Stimulated activated naive B cell treated with anti-CD40 and anti-IgM and Interleukin-4, amounts not matched to agents 10 μg/mL and 1 μg/mL and 100 μg/mL, for 72 hours (primary cell): ENCODE results near the gene TERB1.

Source experiments
- ATAC-seq, 2 donors: fragments of 150-1000 bp; cut with Tn5 transposase; replicated peaks; 2 replicates each; pipeline ENCODE4 v1.10.0; 2021; ENCODE audit warnings: moderate library complexity in 1 of 2
- DNase-seq: peaks from one replicate; pipeline ENCODE4 v3.0.0; 2021
- H3K27ac Mint-ChIP-seq: one replicate; pipeline ENCODE4 v1.8.0; 2022; ENCODE audit warnings: mild to moderate bottlenecking, mixed read lengths
- H3K27me3 Mint-ChIP-seq, 2 donors: one replicate each; pipeline ENCODE4 v1.8.0; 2022; ENCODE audit warnings: mixed read lengths in 2 of 2
- H3K36me3 Mint-ChIP-seq, 2 donors: one replicate each; pipeline ENCODE4 v1.8.0; 2022; ENCODE audit warnings: mixed read lengths in 2 of 2, mild to moderate bottlenecking in 1 of 2
- H3K4me1 Mint-ChIP-seq, 2 donors: one replicate each; pipeline ENCODE4 v1.8.0; 2022; ENCODE audit warnings: mixed read lengths in 2 of 2, mild to moderate bottlenecking in 1 of 2
- H3K4me3 Mint-ChIP-seq, 2 donors: one replicate each; pipeline ENCODE4 v1.8.0; 2022; ENCODE audit warnings: mild to moderate bottlenecking in 2 of 2, mixed read lengths in 2 of 2, moderate library complexity in 1 of 2
- H3K9me3 Mint-ChIP-seq, 2 donors: one replicate each; pipeline ENCODE4 v1.8.0; 2022; ENCODE audit warnings: mixed read lengths in 2 of 2, mild to moderate bottlenecking in 1 of 2

The TERB1 gene, protein sequence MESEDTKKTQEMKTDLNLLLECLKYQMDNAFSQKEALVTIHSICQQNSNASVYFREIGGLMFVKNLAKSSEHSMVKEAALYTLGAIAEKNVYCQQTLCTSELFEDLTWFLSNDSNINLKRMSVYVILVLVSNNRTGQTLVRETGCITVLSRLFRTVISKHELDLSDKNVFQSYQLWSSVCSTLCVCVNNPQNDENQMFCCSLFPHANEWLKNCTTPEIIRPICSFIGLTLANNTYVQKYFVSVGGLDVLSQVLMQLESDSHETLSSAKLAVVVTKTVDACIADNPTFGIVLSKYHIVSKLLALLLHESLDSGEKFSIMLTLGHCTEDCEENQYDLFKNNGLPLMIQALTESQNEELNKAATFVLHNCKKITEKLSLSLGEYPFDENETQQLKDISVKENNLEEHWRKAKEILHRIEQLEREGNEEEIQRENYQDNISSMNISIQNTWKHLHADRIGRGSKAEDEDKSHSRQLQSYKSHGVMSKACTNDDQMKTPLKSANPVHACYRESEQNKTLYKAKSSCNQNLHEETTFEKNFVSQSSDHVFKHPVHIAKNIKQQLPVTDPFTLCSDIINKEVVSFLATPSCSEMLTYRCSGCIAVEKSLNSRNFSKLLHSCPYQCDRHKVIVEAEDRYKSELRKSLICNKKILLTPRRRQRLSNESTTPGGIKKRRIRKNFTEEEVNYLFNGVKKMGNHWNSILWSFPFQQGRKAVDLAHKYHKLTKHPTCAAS

DNA sequence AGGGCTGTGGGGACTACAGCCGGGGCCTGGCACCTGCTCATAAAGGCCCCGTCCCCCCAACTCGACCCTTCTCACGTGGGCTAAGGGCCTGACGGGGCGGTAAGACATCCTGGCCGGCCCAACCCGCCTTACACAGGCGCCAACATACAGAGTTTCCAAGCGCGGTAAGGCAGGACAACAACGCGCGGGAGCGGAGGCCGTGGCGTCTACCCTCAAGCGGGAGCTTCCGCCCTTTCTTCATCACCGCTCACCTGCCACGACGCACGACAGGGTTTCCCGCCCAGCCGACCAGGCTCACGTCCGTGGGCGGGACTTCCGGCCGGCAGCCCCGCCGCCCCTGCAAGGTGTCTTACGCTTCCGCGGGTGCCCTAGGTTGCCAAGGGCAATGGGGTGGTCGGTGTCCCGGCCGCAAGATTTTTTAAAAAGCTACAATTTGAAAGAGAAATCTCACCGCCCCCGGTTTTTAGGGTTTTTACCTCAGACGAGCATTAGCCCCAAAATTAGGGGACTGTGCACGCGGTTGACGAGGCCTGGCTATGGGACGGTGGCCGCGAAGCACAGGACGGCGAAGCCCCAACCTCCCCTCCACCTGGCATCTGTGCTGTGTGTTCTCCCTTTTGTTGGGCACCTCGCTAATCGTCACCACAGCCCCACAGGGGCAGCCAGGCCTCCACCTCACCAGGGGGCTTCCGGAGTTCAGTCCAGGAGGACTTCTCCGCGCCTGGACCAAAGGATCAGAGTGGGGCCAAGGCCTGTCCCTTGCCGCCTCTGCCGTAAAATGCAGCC is at the start of gene TERB1:
TERB1 (minus strand) TSS at position 265 of the 786 bp plus-strand sequence. CDS start 4,786 bp downstream, outside the sequence.
- DNase-seq: no peak
- peak within 1 kb of the TSS; percentile 47 for H3K27ac Mint-ChIP-seq
- H3K36me3 Mint-ChIP-seq: peaks cover 32 to 34% of the 10 kb centered on the region in 2 donors
- H3K27me3 Mint-ChIP-seq: no peaks in the 10 kb centered on the region
- ATAC-seq: no peak
- no peaks in the 10 kb centered on the region for H3K4me1 Mint-ChIP-seq
- H3K4me3 Mint-ChIP-seq: no peak within 1 kb of the TSS
- H3K9me3 Mint-ChIP-seq: no peaks in the 10 kb centered on the region

DNA sequence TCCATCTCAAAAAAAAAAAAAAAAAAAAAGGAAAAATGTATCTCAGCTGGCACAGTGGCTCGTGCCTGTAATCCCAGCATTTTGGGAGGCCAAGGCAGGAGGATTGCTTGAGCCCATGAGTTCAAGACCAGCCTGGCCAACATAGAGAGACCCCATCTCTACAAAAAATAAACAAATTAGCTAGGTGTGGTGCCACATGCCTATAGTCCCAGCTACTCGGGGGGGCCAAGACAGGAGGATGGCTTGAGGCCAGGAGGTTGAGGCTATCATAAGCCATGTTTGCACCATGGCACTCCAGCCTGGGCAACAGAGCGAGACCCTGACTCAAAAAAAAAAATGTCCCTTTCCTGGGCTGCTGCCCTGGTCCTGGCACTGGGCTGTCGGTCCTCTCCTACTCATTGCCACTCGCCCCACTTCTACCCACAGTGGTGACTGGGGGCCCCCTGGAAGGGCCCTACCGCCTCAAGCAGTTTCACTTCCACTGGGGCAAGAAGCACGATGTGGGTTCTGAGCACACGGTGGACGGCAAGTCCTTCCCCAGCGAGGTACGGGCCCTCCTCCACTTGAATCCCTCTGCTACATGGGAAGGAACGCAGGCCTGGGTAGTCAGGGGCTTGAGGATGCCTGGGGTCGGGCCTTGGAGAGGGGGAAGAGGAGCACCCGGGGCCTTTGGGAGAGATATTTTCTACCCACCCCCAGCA is 48.9 kb upstream of the TERB1 start:
- ATAC-seq (peak; percentile 33 to 45), DNase-seq (no peak)
- Mint-ChIP-seq H3K4me3 (no peak overlapping the region), H3K27me3 (peaks cover 43 to 47% of the 10 kb centered on the region in 2 donors), H3K4me1 (peaks cover 2 to 6% of the 10 kb centered on the region in 2 donors), H3K36me3 (no peaks in the 10 kb centered on the region), H3K9me3 (no peaks in the 10 kb centered on the region), H3K27ac (no peak overlapping the region)

DNA sequence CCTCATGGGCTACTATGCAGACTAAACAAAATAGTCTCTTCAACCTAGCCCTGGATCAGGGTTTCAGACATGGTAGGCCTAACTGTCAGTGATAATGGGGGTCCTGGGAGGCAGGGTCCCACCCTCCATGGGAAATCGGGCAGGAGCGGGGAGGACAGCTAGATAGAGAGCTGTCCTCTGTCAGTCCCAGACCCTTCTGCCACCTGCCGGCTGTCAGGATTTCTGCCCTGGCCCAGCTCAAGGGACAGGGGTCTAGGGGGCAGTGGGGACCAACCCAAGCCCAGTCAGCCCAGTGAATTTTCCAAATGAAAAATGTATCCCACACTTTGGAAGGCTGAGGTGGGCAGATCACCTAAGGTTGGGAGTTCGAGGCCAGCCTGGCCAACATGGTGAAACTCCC is 48.2 kb upstream of the TERB1 start:
- Mint-ChIP-seq H3K9me3 (no peaks in the 10 kb centered on the region), H3K4me1 (peaks cover 3 to 6% of the 10 kb centered on the region in 2 donors), H3K27me3 (peaks cover 45 to 54% of the 10 kb centered on the region in 2 donors), H3K27ac (no peak overlapping the region), H3K4me3 (no peak overlapping the region), H3K36me3 (no peaks in the 10 kb centered on the region)
- ATAC-seq: no peak
- DNase-seq: no peak

DNA sequence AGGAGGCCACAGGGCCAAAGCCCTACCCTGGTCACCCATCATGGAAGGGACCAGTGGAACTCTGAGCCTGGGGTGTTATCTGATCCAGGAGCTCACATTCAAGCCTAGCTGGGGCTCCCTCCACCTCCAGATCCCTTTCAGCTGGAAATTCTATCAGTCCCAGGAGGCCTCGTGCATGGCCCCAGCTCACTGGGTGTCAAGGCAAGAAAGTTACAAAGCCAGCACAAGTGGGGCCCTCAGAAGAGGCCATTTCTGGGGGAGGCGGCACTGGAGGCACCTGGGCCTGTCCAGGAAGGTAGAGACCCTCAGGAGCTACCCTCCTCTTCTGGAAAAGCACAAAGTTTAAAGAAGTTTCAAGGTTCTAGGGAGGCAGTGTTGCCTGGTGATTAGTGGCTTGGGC is 47.6 kb upstream of the TERB1 start:
- Mint-ChIP-seq H3K4me1 (peaks cover 3 to 8% of the 10 kb centered on the region in 2 donors), H3K27ac (no peak overlapping the region), H3K4me3 (no peak overlapping the region), H3K36me3 (no peaks in the 10 kb centered on the region), H3K9me3 (no peaks in the 10 kb centered on the region), H3K27me3 (peaks cover 43 to 57% of the 10 kb centered on the region in 2 donors)
- DNase-seq (no peak), ATAC-seq (no peak)

DNA sequence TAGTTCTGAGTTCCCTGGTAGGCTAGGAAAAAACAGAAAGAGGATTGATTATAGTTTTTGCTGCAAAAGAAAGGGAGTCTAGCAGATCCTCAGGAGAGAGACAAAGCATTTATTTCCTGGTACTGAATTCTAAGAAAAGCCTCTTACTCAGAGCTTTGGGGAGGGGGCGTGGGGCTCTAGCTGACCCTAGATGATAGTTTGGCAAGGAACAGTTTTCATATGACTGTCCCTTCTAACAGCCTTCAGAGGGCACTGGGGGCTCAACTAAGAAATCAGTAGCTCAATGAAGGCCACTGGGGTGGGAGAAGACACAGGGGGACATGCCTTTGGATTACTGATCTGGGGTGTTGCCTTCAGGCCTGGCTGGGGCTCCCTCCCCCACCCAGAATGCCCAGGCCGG is 46.8 kb upstream of the TERB1 start:
- Mint-ChIP-seq H3K9me3 (no peaks in the 10 kb centered on the region), H3K27me3 (peaks cover 49 to 65% of the 10 kb centered on the region in 2 donors), H3K4me1 (peaks cover 5 to 11% of the 10 kb centered on the region in 2 donors), H3K4me3 (no peak overlapping the region), H3K27ac (no peak overlapping the region), H3K36me3 (no peaks in the 10 kb centered on the region)
- DNase-seq (no peak), ATAC-seq (no peak)

DNA sequence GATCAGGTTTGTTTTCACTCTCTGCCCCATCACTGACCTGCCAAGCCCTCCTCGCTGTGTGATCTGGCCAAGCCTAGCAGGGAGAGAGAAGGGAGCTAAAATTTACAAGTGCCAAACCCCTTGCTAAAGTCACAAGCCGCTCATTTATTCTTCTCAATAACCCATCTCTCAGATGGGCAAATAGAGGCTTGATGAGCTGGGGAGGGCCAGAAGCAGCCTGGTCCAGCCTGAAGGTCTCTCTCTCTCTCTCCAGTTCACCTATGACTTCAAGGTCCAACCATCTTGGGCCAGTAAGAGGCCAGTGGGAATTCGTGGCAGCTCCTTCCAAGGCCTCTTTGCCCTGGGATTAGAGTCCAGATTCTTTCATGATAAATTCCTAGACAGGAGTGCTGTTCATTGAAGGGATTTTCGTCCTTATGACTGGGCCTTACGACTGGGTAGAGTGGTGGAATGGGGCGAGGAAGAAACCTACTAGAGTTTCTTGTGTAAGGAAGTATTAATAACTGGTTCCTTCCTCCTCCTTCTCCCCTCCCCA is 46.2 kb upstream of the TERB1 start:
- DNase-seq (no peak), ATAC-seq (no peak)
- H3K4me1 Mint-ChIP-seq: peaks cover 5 to 11% of the 10 kb centered on the region in 2 donors
- no peak overlapping the region for H3K4me3 Mint-ChIP-seq
- peaks cover 54 to 71% of the 10 kb centered on the region in 2 donors for H3K27me3 Mint-ChIP-seq
- H3K27ac Mint-ChIP-seq: no peak overlapping the region
- H3K9me3 Mint-ChIP-seq: no peaks in the 10 kb centered on the region
- no peaks in the 10 kb centered on the region for H3K36me3 Mint-ChIP-seq

DNA sequence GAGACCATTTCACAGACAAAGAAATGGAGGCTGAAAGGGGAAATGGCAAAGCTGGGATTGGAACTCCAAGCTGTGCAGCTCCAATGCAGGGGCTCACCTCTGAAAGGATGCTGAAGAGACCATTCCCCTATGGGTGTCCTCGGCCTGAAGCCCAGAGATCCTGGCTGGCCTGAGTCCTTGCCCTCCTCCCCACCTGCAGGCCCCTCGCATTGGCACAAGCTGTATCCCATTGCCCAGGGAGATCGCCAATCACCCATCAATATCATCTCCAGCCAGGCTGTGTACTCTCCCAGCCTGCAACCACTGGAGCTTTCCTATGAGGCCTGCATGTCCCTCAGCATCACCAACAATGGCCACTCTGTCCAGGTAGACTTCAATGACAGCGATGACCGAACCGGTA is 45.4 kb upstream of the TERB1 start:
- Mint-ChIP-seq H3K4me1 (peaks cover 5 to 11% of the 10 kb centered on the region in 2 donors), H3K4me3 (no peak overlapping the region), H3K36me3 (no peaks in the 10 kb centered on the region), H3K27ac (no peak overlapping the region), H3K27me3 (peaks cover 53 to 65% of the 10 kb centered on the region in 2 donors), H3K9me3 (no peaks in the 10 kb centered on the region)
- no peak for ATAC-seq
- DNase-seq: no peak

DNA sequence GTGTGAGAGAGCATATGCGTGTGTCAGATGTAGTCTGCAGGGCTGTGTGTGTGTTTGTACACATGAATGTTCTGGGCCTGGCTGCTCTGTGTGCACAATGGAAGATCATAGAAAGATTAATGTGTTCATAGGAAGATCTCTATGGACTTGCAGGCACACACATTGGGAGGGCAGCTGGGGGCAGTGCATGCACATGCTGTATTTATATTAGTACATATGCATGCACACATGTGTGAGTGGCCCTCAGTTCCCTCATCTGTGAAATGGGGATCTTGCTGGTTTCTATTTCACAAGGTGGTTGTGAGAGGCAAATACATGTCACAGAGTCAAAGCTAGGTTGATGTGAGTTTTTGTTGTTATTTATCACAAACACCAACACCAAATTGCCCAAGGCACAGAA is 44.9 kb upstream of the TERB1 start:
- Mint-ChIP-seq H3K4me1 (peaks cover 5 to 11% of the 10 kb centered on the region in 2 donors), H3K36me3 (no peaks in the 10 kb centered on the region), H3K9me3 (no peaks in the 10 kb centered on the region), H3K27me3 (peaks cover 47 to 59% of the 10 kb centered on the region in 2 donors), H3K4me3 (no peak overlapping the region), H3K27ac (no peak overlapping the region)
- ATAC-seq: no peak
- DNase-seq: no peak

DNA sequence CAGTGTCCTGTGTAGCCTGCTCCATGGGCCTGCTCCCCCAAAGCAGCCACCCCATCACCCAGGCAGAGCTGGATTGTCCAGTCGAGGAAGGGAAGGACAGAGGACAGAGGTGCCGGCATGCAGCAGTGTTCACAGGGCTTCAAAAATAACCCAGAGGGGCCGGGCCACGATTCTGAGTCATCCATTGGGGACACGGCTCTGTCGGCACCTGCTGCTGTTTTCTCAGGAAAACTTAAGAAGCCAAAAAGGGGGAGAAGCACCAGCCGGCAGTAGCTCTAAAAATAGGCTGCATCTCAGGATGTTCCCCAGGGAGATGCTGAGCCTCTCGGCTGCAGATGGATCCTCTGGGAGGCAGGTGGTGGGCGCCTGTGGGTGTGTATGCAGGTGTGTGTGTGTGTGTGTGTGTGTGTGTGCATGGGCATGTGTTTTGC is 44.4 kb upstream of the TERB1 start:
- Mint-ChIP-seq H3K36me3 (no peaks in the 10 kb centered on the region), H3K9me3 (no peaks in the 10 kb centered on the region), H3K4me3 (no peak overlapping the region), H3K27me3 (peaks cover 47 to 55% of the 10 kb centered on the region in 2 donors), H3K27ac (no peak overlapping the region), H3K4me1 (peaks cover 5 to 11% of the 10 kb centered on the region in 2 donors)
- ATAC-seq (no peak), DNase-seq (no peak)

DNA sequence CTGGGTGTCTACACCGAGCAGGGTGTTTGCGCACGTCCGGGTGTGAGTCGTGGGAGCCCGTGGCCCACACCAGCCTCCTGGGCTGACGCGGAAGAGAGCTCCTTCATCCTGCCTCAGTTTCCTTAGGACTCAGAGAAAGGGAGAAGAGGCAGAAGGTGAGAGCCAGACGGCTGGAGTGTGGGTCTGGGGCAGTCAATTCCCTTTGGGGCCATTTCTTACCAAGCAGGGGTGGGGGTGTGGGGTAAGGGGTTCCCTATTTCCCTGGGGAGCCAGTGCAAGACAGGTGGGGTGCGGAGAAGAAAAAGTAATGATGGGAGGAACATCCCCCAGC is 43.7 kb upstream of the TERB1 start:
- peak in 1 of 2 donors; percentile 22 for ATAC-seq
- no peak overlapping the region for H3K27ac Mint-ChIP-seq
- no peaks in the 10 kb centered on the region for H3K9me3 Mint-ChIP-seq
- H3K36me3 Mint-ChIP-seq: no peaks in the 10 kb centered on the region
- no peak for DNase-seq
- peaks cover 47 to 52% of the 10 kb centered on the region in 2 donors for H3K27me3 Mint-ChIP-seq
- peaks cover 5 to 11% of the 10 kb centered on the region in 2 donors for H3K4me1 Mint-ChIP-seq
- peak overlapping the region in 1 of 2 donors; percentile 70 for H3K4me3 Mint-ChIP-seq

DNA sequence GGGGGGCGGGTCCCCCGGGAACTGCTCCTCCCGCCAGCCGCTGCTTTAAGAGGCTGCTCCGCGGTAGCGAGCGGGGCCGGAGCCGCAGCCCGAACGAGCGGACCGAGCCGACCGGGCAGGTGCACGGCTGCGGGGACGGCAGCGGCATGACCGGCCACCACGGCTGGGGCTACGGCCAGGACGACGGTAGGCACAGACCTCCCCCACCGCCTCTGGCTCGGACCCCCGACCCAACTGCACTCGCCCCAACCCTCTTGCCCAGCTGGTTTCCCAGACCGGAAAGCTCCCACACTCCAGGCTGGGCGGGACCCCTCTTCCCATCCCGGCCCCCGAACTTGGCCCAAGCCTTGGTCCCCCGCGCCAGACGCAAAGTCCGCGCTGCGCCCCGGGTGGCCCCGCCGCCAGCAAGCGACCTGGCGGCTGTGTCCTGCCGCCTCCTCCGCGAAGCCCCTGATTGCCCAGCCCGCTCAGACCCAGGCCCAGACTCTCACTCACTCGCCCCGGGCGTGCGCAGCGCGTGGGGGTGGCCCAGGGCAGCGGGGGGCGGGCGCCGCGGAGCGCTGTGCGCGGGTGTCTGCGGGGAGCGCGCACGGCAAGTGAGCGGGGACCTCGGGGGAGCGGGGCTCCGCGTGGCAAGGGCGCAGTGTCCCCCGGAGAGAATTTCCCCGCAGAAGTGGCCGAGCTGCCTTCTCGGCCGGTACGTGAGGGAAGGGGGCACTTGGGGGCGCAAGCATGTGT is 43.1 kb upstream of the TERB1 start, which contains the start of gene CA7:
CA7 (plus strand) TSS at position 73 of the 738 bp plus-strand sequence; CDS start at position 147, 74 bp downstream.
- Mint-ChIP-seq H3K9me3 (no peaks in the 10 kb centered on the region), H3K27ac (no peak within 1 kb of the TSS), H3K4me1 (peaks cover 5 to 11% of the 10 kb centered on the region in 2 donors), H3K36me3 (no peaks in the 10 kb centered on the region), H3K4me3 (peak within 1 kb of the TSS; percentile 70 to 83), H3K27me3 (peaks cover 47 to 52% of the 10 kb centered on the region in 2 donors)
- DNase-seq (no peak), ATAC-seq (peak; percentile 43 to 60)

DNA sequence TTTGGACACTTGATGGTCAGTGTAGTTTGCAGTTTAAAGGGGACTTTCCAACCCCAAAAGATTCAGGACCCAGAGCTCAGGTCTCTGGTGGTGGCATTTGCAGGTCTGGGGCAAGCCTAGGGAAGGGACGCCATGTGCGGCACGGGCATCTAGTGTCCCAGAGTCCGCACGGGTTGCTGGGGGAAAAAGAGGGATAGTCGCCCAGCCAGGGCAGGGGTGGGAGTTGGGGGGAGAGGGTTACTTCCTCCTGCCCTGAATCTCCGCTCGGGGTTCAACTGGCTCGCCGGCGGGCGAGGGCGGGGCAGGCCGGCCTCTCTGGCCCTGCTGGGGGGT is 42.6 kb upstream of the TERB1 start:
- Mint-ChIP-seq H3K27ac (no peak overlapping the region), H3K4me3 (peak overlapping the region; percentile 69 to 83), H3K27me3 (peaks cover 47 to 52% of the 10 kb centered on the region in 2 donors), H3K9me3 (no peaks in the 10 kb centered on the region), H3K36me3 (no peaks in the 10 kb centered on the region), H3K4me1 (peaks cover 5 to 11% of the 10 kb centered on the region in 2 donors)
- no peak for DNase-seq
- no peak for ATAC-seq

DNA sequence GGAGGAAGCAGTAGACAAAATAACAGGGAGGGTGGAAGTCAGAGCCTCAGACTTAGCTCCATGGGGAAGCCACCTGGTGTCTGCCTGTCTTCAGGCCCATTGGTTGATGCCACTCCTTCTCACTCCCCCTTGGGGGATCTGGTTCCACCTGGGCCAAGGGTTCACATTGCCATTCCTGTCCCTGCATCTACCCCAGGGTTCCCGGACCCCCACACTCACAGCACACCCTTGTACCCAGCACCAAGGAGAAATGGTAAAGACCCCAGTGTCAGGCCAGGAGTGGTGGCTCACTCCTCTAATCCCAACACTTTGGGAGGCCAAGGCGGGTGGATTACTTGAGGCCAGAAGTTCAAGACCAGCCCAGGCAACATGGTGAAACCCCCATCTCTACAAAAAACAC is 41.8 kb upstream of the TERB1 start:
- ATAC-seq: no peak

More for the DNA sequence above, 41.8 kb upstream of the TERB1 start:
- DNase-seq: no peak
- Mint-ChIP-seq H3K27me3 (peaks cover 50 to 54% of the 10 kb centered on the region in 2 donors), H3K36me3 (no peaks in the 10 kb centered on the region), H3K4me1 (peaks cover 5 to 11% of the 10 kb centered on the region in 2 donors), H3K4me3 (no peak overlapping the region), H3K27ac (no peak overlapping the region), H3K9me3 (peaks cover 0 to 1% of the 10 kb centered on the region in 2 donors)
